GM21447 (cell line): ENCODE data around the gene DGUOK.
"Not testable (repeated sequence)": the region's sequence is repeated elsewhere in the genome, so short reads cannot be mapped to it uniquely, and the experiment has no call there.

Experiments used
- ATAC-seq: cut with Tn5 transposase; IDR thresholded peaks from one replicate; pipeline ENCODE4 v1.9.1; 2021; ENCODE audit not compliant: unreplicated experiment

Gene DGUOK

DNA sequence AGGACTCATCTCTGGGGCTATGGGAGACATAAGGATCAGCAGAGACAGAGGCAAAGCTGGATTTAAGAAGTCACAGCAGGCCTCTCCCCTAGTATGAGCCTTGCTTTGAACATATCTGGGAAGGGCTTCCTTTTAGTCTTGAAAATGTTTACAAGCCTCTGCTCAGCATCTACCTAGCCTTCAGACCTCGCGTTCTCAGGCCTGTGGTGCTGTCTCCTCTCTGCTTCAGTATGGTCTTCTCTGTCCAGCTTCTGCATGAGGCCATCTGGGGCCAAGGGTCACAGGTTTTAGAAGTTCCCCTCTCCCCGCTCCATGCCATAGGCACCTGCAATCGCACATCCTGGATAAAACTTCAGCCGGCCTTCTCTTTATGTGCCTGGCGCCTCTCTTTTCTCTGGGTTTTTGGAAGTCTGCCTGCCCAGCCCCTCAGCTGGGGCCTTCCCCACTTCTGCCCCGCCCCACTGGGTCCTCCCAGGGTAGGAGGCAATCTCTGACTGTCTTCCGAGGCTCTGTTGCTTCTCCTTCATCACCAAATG lies 26.8 kb upstream of the DGUOK start:
- no peak for ATAC-seq

DNA sequence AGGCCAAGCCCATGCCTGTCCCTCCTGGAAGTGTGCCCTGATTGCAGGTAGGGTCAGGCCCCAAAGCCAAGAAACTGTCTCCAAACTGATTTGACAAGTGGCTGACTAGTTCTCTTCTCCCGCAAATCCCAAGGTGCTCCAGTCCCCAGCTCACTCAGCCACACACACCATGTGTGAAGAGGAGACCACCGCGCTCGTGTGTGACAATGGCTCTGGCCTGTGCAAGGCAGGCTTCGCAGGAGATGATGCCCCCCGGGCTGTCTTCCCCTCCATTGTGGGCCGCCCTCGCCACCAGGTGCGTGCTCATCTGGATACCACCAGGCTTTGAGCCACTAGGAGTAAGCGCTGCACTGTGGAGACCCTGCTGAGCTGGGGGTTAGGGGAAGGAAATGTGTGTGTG lies 25.5 kb upstream of the DGUOK start:
- no peak for ATAC-seq

- ATAC-seq: no peak
Measured at GRCh38 chr2:73902284-73902683, 24.4 kb upstream of the DGUOK start.

DNA sequence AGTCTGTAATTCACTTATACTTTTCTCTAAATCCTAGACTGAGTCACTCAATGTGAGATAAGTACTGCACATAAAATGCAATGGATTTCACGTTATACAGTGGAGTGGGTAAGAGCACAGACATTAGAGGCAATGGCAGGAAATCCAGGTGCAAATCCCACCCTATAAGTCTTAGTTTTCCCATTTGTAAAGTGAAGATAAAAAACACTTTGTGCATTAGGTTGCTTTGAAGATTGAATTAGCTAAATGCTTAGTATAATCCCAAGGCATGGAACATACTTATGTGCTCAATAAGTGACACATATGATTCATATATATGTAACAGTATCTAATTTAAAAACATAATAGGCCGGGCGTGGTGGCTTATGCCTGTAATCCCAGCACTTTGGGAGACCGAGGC lies 23.4 kb upstream of the DGUOK start:
- ATAC-seq: no peak

GRCh38 chr2:73903949-73904613 lies 22.6 kb upstream of the DGUOK start:
- not testable (repeated sequence) for ATAC-seq

GRCh38 chr2:73904952-73905351 lies 21.7 kb upstream of the DGUOK start:
- no peak for ATAC-seq

- ATAC-seq: no peak
Measured at GRCh38 chr2:73906847-73907505, 19.7 kb upstream of the DGUOK start.

GRCh38 chr2:73907840-73908452 lies 18.7 kb upstream of the DGUOK start:
- no peak for ATAC-seq

DNA sequence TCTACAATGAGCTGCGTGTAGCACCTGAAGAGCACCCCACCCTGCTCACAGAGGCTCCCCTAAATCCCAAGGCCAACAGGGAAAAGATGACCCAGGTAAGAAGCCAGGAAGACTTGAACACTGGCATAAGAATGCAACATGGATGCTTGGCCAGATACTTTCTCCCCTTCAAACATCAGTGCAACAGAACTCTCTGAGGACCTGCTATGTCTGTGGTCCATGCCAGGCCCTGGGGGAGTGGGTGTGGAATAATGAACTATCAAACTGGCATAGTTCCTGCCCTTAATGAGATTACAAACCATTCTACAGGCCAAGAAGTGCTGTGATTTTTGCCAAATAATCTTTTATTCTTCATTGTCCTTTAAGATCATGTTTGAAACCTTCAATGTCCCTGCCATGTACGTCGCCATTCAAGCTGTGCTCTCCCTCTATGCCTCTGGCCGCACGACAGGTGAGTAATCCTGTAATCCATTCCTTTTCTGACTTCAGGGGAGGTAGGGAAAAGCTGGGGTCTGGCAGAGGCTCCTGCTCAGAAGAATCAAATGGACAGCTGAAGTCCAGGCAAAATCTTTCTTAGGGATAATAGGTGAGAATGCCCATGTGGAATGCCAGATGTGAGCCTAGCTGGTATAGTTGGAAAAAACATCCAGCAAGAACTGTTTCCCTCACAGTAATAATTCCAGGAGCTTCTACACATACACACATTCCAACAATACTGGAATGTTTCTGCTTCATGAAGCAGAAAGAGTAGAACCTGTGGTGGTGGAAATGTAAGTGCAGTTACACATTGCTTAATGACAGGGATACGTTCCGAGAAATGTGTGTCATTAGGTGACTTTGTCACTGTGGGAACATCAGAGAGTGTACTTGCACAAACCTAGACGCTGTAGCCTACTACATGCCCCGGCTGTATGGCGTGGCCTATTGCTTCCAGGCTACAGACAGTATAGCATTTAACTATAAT lies 17.7 kb upstream of the DGUOK start:
- ATAC-seq: no peak

GRCh38 chr2:73910873-73911547 lies 15.7 kb upstream of the DGUOK start:
- ATAC-seq: no peak

DNA sequence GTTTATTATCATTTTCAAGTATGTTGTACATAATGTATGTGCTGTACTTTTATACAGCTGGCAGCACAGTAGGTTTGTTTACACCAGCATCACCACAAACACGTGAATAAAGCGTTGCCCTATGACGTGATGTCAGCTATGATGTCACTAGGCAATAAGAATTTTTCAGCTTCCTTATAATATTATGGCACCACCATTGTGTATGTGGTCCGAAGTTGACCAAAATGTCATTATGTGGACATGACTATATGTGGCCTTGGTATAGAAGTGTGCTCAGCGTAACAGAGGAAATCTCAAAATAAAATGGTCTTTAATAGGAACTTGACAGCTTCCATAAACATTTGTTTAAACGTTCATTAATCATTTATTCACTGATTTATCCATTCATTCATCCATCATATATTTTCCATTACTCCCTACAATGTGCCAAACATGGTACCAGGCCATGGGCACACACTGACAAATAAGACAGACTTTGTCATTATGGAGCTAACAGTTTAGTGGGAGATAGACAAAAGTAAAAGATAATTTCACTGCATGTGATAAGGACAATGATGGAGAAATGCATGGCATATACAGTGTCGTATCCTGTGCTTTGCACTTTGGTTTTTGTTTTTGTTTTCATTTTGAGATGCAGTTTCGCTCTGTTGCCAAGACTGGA lies 15.0 kb upstream of the DGUOK start:
- no peak for ATAC-seq

DNA sequence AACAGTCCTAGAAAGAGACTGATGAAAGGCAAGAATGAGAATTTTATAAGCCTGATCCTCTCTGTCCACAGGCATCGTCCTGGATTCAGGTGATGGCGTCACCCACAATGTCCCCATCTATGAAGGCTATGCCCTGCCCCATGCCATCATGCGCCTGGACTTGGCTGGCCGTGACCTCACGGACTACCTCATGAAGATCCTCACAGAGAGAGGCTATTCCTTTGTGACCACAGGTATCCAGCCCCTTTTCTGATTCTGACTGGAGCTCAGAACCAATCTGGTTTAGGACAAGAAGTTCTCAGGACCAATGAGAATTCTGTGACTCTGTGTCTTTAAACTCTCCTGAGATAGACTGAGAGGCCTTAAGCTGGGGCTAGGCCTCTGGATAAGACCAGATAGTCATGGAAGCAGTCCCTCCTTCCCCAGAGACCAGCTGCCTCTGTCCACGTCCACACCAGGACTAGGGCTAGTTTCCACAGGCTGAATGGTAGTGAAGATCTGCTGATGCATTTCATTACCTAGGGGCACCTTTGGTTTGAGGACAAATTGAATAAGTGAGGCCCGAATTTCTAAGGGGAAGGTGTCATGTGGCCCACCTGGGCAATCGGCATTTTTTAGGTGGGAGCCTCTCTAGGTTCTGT lies 13.1 kb upstream of the DGUOK start:
- ATAC-seq: no peak

DNA sequence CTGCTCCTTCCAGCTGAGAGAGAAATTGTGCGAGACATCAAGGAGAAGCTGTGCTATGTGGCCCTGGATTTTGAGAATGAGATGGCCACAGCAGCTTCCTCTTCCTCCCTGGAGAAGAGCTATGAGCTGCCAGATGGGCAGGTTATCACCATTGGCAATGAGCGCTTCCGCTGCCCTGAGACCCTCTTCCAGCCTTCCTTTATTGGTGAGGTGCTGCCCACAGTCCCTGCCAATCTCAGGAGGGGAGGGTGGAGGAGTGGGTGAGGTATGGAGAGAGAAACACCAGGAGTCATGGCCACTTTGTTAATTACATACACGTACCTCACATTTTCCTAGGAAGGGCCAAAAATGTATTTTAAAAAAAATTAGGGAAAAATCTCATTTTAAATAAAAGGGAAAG lies 12.0 kb upstream of the DGUOK start:
- ATAC-seq: no peak

- no peak for ATAC-seq
Measured at GRCh38 chr2:73915437-73915993, 11.2 kb upstream of the DGUOK start.

- ATAC-seq: no peak
Measured at GRCh38 chr2:73916666-73917065, 10.0 kb upstream of the DGUOK start.

DNA sequence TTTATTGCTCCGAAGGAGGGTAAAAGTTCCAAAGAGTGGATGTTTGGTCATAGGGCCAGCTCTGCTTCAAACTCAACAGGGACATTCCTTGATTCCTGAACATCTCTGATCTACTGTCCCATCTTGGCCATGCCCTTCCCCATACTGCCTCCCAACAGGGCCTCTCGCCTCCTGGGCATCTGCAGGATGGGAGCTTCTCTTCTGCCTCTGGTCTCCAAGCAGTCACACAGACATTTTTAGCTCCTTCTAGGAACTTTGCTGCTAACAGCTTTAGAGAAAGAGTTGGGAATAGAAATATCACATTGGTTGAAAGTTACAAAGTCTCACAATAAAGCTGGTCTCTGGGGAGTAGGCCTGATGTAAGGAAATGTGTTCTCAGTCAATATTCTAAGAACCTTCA lies 9.4 kb upstream of the DGUOK start:
- no peak for ATAC-seq

GRCh38 chr2:73917696-73918207 lies 8.9 kb upstream of the DGUOK start:
- ATAC-seq: no peak

DNA sequence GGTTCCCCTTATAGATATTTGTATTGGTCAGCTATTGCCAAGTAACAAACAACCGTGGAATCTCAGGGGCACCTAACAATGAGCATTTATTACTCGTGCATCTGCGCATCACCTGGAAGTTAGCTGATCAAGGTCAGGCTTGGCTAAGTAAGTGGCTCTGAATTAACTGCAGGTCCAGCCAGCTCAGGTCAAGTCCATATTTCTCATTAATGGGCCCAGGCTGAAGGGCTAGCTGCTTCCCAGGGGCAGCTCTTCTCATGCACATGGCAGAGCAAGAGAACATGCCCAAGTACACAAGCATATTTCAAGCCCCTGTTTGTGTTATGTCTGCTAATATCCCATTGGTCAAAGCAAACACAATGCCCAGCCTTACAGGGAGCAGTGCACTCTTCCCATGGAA lies 7.8 kb upstream of the DGUOK start:
- ATAC-seq: no peak
